K562 (cell line): Measurements from ENCODE around the gene MRPL11. TPM values are rescaled to one million over a fixed set of nuclear protein-coding genes. Genes with fewer than 3 reads are reported as not detected.

Source experiments
- SRF ChIP-seq, 2 experiments: fragments of 250-450, 450-650 bp in 1 of 2; sonication (Bioruptor Pico) in 1 of 2; sonication (generic) in 1 of 2; formaldehyde crosslinking; IDR thresholded peaks; 2 replicates each; pipeline versions ENCODE4 v1.5.0 to v1.5.1; 2020 to 2022; ENCODE audit warnings: mild to moderate bottlenecking in 1 of 2, missing genetic modification reagents in 1 of 2
- ZC3H4 ChIP-seq: sonication (generic); formaldehyde crosslinking; IDR thresholded peaks from 2 replicates; pipeline ENCODE4 v1.9.0; 2021; ENCODE audit warnings: missing genetic modification reagents, borderline replicate concordance
- ZFPM2 ChIP-seq: fragments of 250-450 bp; sonication (Bioruptor Pico); IDR thresholded peaks from 2 replicates; pipeline ENCODE4 v1.5.1; 2022; ENCODE audit warnings: mild to moderate bottlenecking
- ZNF318 ChIP-seq, 2 experiments: fragments of 450-650 bp; IDR thresholded peaks; 2 replicates each; pipeline ENCODE4 v1.6.1; 2016; ENCODE audit warnings: mild to moderate bottlenecking in 2 of 2, borderline replicate concordance in 1 of 2, low read depth in 1 of 2, moderate library complexity in 1 of 2
- polyA plus RNA-seq, 8 experiments: library from polyadenylated mRNA; depleted of rRNA in 4 of 8; stranded (reverse) in 5 of 8; unstranded in 3 of 8; fragments of >200 nt; fragmentation: Nextera tagmentation in 2 of 8; fragmentation: Illumina TruSeq in 1 of 8; extraction: Ambion mirVana in 2 of 8; extraction: Trizol in 1 of 8; gene quantifications; 2 replicates each; pipeline versions ENCODE4 v1.2.1 to v1.2.3, GENCODE V29; 2011 to 2014; ENCODE audit warnings: inconsistent platforms in 1 of 8, missing spikeins in 1 of 8
- total RNA-seq, 7 experiments: library from RNA; depleted of rRNA in 6 of 7; stranded (reverse); fragments of >200 nt in 6 of 7; fragmentation: Illumina TruSeq in 2 of 7; extraction: Trizol in 2 of 7; gene quantifications; 2 replicates each; pipeline versions ENCODE4 v1.2.1 to v1.2.3, GENCODE V29; 2011 to 2021; ENCODE audit warnings: low replicate concordance in 1 of 7
- TF ChIP-seq, protein P1 (sequence below), 2 experiments: fragments of 450-650 bp; formaldehyde crosslinking in 1 of 2; IDR thresholded peaks; 2 replicates each; pipeline versions ENCODE4 v1.4.0 to v1.6.1; 2014 to 2020; ENCODE audit warnings: mild to moderate bottlenecking in 2 of 2, borderline replicate concordance in 1 of 2, low read depth in 1 of 2
- TF ChIP-seq, protein P2 (sequence below): IDR thresholded peaks from 2 replicates; pipeline ENCODE4 v1.6.1; 2011; ENCODE audit warnings: borderline replicate concordance, low read depth, mild to moderate bottlenecking, moderate library complexity, low read length; ENCODE audit not compliant: insufficient read depth, poor library complexity, severe bottlenecking

MRPL11 gene
- total and polyA plus RNA-seq, 9 of the 15 experiments (the other 6 are each of a cell fraction or from before 2014, with no cell fraction given): 33.0 to 173 (median 91.9) TPM

GRCh38 chr11:66418168-66418985 is 20.3 kb downstream of the MRPL11 start (continued):
- TF ChIP-seq, protein P1, sequence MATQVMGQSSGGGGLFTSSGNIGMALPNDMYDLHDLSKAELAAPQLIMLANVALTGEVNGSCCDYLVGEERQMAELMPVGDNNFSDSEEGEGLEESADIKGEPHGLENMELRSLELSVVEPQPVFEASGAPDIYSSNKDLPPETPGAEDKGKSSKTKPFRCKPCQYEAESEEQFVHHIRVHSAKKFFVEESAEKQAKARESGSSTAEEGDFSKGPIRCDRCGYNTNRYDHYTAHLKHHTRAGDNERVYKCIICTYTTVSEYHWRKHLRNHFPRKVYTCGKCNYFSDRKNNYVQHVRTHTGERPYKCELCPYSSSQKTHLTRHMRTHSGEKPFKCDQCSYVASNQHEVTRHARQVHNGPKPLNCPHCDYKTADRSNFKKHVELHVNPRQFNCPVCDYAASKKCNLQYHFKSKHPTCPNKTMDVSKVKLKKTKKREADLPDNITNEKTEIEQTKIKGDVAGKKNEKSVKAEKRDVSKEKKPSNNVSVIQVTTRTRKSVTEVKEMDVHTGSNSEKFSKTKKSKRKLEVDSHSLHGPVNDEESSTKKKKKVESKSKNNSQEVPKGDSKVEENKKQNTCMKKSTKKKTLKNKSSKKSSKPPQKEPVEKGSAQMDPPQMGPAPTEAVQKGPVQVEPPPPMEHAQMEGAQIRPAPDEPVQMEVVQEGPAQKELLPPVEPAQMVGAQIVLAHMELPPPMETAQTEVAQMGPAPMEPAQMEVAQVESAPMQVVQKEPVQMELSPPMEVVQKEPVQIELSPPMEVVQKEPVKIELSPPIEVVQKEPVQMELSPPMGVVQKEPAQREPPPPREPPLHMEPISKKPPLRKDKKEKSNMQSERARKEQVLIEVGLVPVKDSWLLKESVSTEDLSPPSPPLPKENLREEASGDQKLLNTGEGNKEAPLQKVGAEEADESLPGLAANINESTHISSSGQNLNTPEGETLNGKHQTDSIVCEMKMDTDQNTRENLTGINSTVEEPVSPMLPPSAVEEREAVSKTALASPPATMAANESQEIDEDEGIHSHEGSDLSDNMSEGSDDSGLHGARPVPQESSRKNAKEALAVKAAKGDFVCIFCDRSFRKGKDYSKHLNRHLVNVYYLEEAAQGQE (IDR thresholded peaks at IDR 0.05; ENCODE audit: borderline replicate concordance): peak; percentile 99
- TF ChIP-seq, protein P1 (CRISPR knock-in tag; IDR thresholded peaks at IDR 0.05; ENCODE audit: low read depth): peak; percentile 98
- TF ChIP-seq, protein P2, sequence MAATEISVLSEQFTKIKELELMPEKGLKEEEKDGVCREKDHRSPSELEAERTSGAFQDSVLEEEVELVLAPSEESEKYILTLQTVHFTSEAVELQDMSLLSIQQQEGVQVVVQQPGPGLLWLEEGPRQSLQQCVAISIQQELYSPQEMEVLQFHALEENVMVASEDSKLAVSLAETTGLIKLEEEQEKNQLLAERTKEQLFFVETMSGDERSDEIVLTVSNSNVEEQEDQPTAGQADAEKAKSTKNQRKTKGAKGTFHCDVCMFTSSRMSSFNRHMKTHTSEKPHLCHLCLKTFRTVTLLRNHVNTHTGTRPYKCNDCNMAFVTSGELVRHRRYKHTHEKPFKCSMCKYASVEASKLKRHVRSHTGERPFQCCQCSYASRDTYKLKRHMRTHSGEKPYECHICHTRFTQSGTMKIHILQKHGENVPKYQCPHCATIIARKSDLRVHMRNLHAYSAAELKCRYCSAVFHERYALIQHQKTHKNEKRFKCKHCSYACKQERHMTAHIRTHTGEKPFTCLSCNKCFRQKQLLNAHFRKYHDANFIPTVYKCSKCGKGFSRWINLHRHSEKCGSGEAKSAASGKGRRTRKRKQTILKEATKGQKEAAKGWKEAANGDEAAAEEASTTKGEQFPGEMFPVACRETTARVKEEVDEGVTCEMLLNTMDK: no peak
- TF ChIP-seq ZFPM2 (CRISPR knock-in tag) (no peak), ZC3H4 (no peak), ZNF318 (IDR thresholded peaks at IDR 0.05; ENCODE audit: borderline replicate concordance in 1 of 2, low read depth in 1 of 2) (no peak), SRF (CRISPR knock-in tag; IDR thresholded peaks at IDR 0.05) (no peak)
